ENCODE measurements around the gene GLMP.

GLMP gene

GRCh38 chr1:156308078-156308477, 12.6 kb upstream of the GLMP start:
- H2AFZ ChIP-seq (ENCODE audit: low read depth, low read length), result no peak overlapping the region
- H3K9me3 ChIP-seq (ENCODE audit: low read length), result no peaks in the 10 kb centered on the region
- H3K27me3 ChIP-seq (ENCODE audit: insufficient read depth, low read length), result no peaks in the 10 kb centered on the region
- H3K4me3 ChIP-seq (ENCODE audit: low read length), result no peak overlapping the region
- peaks cover 63% of the 10 kb centered on the region for H3K36me3 ChIP-seq (ENCODE audit: insufficient read depth, low read length)
- no peaks in the 10 kb centered on the region for H3K4me1 ChIP-seq (ENCODE audit: insufficient read depth, low read length)

DNA sequence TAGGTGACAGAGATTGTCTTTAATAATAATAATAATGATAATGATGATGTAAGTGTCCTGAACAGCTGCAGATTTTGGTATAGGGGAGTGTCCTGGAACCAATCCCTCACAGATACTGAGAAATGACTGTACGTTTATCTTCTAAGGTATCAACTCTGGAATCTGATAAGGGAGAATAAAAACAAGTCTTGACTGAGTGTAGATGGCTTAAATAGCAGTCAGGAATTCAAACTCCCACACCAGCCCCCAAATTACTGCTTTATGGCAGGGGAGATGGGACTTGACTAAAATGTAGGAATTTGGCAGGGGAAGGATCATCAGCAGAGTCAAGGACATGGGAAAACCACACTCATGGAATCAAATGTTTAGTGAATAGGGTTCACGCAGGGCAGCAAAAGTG, 9.7 kb upstream of the GLMP start:
- no peaks in the 10 kb centered on the region for H3K27me3 ChIP-seq (ENCODE audit: insufficient read depth, low read length)
- peaks cover 37% of the 10 kb centered on the region for H3K36me3 ChIP-seq (ENCODE audit: insufficient read depth, low read length)
- H3K4me3 ChIP-seq (ENCODE audit: low read length), result no peak overlapping the region
- H2AFZ ChIP-seq (ENCODE audit: low read depth, low read length), result no peak overlapping the region
- H3K9me3 ChIP-seq (ENCODE audit: low read length), result no peaks in the 10 kb centered on the region
- H3K4me1 ChIP-seq (ENCODE audit: insufficient read depth, low read length), result no peaks in the 10 kb centered on the region

DNA sequence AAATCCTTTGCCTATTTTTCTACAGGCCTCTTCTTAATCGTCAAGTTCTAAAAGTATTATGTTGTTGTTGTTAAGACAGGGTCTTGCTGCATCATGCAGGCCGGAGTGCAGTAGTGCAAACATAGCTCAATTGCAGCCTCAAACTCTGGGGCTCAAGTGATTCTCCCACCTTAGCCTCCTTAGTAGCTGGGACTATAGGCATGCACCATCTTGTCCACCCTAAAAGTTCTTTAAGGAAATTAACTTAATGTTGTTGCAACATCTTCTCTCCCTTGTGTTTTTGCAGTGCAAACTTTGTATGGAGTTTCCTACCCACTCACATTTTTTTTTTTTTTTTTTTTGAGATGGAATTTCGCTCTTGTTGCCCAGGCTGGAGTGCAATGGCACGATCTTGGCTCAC, 7.8 kb upstream of the GLMP start:
- Histone ChIP-seq H3K4me1 (ENCODE audit: insufficient read depth, low read length) (no peaks in the 10 kb centered on the region), H3K27me3 (ENCODE audit: insufficient read depth, low read length) (no peaks in the 10 kb centered on the region), H2AFZ (ENCODE audit: low read depth, low read length) (no peak overlapping the region), H3K4me3 (ENCODE audit: low read length) (no peak overlapping the region), H3K9me3 (ENCODE audit: low read length) (no peaks in the 10 kb centered on the region), H3K36me3 (ENCODE audit: insufficient read depth, low read length) (peaks cover 23% of the 10 kb centered on the region)

GRCh38 chr1:156298852-156299357, 3.4 kb upstream of the GLMP start, which contains the start of gene VHLL:
TSS of gene VHLL (minus strand) at chr1:156299307. CDS start at chr1:156299189, 118 bp downstream.
- Histone ChIP-seq H2AFZ (ENCODE audit: low read depth, low read length) (no peak within 1 kb of the TSS), H3K27me3 (ENCODE audit: insufficient read depth, low read length) (no peaks in the 10 kb centered on the region), H3K4me1 (ENCODE audit: insufficient read depth, low read length) (peaks cover 3% of the 10 kb centered on the region), H3K4me3 (ENCODE audit: low read length) (no peak within 1 kb of the TSS), H3K36me3 (ENCODE audit: insufficient read depth, low read length) (peaks cover 3% of the 10 kb centered on the region), H3K9me3 (ENCODE audit: low read length) (no peaks in the 10 kb centered on the region)

DNA sequence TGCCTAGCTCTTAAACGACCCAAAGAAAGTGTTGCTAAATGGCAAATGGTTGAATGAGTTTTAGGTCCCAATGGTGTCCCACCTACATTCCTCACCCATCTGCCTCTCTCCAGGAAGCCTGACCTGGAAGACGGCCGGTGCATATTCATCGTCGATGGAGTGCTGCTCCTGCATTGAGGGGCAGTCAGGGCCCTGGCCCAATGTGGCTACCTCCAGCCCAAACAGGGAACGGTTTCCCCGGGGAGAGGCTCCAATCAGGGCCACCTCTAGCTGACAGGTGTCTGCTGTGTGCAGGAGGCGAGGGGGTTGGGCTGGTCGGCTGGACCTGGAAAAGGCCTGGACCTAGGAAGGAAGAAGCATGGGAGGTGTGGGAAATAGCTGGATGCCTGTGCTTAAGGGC, 1.6 kb downstream of the GLMP start:
- Histone ChIP-seq H3K27me3 (ENCODE audit: insufficient read depth, low read length) (no peaks in the 10 kb centered on the region), H3K4me1 (ENCODE audit: insufficient read depth, low read length) (peaks cover 3% of the 10 kb centered on the region), H3K4me3 (ENCODE audit: low read length) (no peak overlapping the region), H3K36me3 (ENCODE audit: insufficient read depth, low read length) (peaks cover under 1% of the 10 kb centered on the region), H3K9me3 (ENCODE audit: low read length) (no peaks in the 10 kb centered on the region), H2AFZ (ENCODE audit: low read depth, low read length) (no peak overlapping the region)

- no peak overlapping the region for H3K4me3 ChIP-seq (ENCODE audit: low read length)
- peaks cover 4% of the 10 kb centered on the region for H3K36me3 ChIP-seq (ENCODE audit: insufficient read depth, low read length)
- H2AFZ ChIP-seq (ENCODE audit: low read depth, low read length), result no peak overlapping the region
- no peaks in the 10 kb centered on the region for H3K9me3 ChIP-seq (ENCODE audit: low read length)
- H3K27me3 ChIP-seq (ENCODE audit: insufficient read depth, low read length), result no peaks in the 10 kb centered on the region
- H3K4me1 ChIP-seq (ENCODE audit: insufficient read depth, low read length), result peaks cover 3% of the 10 kb centered on the region
These were observed 2.4 kb downstream of the GLMP start for GRCh38 chr1:156293098-156293434.

- Histone ChIP-seq H3K9me3 (ENCODE audit: low read length) (no peaks in the 10 kb centered on the region), H3K4me1 (ENCODE audit: insufficient read depth, low read length) (peaks cover 3% of the 10 kb centered on the region), H3K27me3 (ENCODE audit: insufficient read depth, low read length) (no peaks in the 10 kb centered on the region), H2AFZ (ENCODE audit: low read depth, low read length) (no peak overlapping the region), H3K36me3 (ENCODE audit: insufficient read depth, low read length) (peaks cover 4% of the 10 kb centered on the region), H3K4me3 (ENCODE audit: low read length) (no peak overlapping the region)
These were observed 4.0 kb downstream of the GLMP start for GRCh38 chr1:156291226-156292061.

DNA sequence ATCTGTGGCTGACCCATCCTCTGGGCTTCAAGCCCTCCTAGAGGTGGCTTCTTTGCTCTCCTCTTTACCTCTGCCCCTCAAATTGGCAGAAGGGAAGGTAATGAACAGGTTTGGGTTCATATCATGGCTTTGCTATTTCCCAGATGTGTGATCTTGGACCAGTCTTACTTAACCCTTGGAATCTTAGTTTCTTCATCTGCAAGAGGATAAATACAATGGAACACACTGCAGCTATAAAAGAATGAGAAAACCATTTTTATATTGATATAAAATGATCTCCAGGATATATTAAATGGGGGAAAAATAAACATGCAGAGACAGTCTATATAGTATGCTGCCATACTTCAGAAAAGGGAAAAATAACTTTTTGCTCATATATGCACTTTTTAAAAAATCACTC, 5.6 kb downstream of the GLMP start:
- Histone ChIP-seq H3K9me3 (ENCODE audit: low read length) (no peaks in the 10 kb centered on the region), H3K4me3 (ENCODE audit: low read length) (no peak overlapping the region), H3K4me1 (ENCODE audit: insufficient read depth, low read length) (no peaks in the 10 kb centered on the region), H3K27me3 (ENCODE audit: insufficient read depth, low read length) (no peaks in the 10 kb centered on the region), H3K36me3 (ENCODE audit: insufficient read depth, low read length) (peaks cover 4% of the 10 kb centered on the region), H2AFZ (ENCODE audit: low read depth, low read length) (no peak overlapping the region)

DNA sequence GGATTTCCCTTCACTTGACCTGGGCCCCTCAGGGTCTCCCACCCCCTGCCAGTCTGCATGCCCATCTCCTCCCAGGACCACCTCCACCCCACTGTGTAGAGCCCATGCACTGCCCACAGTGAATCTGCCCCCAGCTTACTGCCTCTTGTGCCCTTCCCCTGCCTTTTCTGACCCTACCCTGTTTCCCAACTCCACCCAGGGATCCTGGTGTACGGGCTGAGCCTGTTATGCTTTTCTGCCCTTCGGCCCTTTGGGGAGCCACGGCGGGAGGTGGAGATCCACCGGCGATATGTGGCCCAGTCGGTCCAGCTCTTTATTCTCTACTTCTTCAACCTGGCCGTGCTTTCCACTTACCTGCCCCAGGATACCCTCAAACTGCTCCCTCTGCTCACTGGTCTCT, 9.4 kb downstream of the GLMP start:
- H3K4me1 ChIP-seq (ENCODE audit: insufficient read depth, low read length), result peaks cover 13% of the 10 kb centered on the region
- H3K27me3 ChIP-seq (ENCODE audit: insufficient read depth, low read length), result no peaks in the 10 kb centered on the region
- no peak overlapping the region for H3K4me3 ChIP-seq (ENCODE audit: low read length)
- H3K36me3 ChIP-seq (ENCODE audit: insufficient read depth, low read length), result peaks cover 4% of the 10 kb centered on the region
- H3K9me3 ChIP-seq (ENCODE audit: low read length), result no peaks in the 10 kb centered on the region
- no peak overlapping the region for H2AFZ ChIP-seq (ENCODE audit: low read depth, low read length)

DNA sequence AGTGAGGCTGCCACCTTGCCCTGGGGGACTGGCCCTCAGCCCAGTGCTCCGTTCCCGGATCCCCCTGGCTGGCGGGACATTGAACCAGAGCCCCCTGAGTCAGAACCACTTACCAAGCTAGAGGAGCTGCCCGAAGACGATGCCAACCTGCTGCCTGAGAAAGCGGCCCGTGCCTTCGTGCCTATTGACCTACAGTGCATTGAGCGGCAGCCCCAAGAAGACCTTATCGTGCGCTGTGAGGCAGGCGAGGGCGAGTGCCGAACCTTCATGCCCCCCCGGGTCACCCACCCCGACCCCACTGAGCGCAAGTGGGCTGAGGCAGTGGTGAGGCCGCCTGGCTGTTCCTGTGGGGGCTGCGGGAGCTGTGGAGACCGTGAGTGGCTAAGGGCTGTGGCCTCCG, 10.0 kb downstream of the GLMP start:
- no peaks in the 10 kb centered on the region for H3K9me3 ChIP-seq (ENCODE audit: low read length)
- H2AFZ ChIP-seq (ENCODE audit: low read depth, low read length), result no peak overlapping the region
- no peaks in the 10 kb centered on the region for H3K27me3 ChIP-seq (ENCODE audit: insufficient read depth, low read length)
- H3K4me1 ChIP-seq (ENCODE audit: insufficient read depth, low read length), result peaks cover 16% of the 10 kb centered on the region
- no peak overlapping the region for H3K4me3 ChIP-seq (ENCODE audit: low read length)
- peaks cover 4% of the 10 kb centered on the region for H3K36me3 ChIP-seq (ENCODE audit: insufficient read depth, low read length)

DNA sequence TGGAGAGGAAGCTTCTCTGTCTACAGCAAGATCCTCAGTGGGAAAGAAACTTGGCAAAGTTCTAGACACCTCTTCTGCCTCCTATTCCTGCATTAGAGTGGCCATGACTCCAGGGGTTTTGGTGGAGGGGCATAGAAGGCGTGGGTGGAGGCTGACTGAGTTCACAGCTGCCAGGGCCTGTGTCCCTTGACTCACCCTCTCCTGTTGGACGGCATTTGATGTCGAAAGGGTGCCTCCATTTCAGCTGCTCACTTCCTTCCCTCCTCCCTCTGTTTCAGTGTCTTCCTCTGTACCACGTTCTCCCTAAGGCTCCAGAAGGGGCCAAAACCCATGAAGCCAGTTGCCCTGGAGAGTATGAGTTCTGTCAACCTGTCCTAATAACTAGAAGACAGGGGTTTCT, 10.7 kb downstream of the GLMP start:
- Histone ChIP-seq H3K4me3 (ENCODE audit: low read length) (no peak overlapping the region), H3K4me1 (ENCODE audit: insufficient read depth, low read length) (peaks cover 16% of the 10 kb centered on the region)

GRCh38 chr1:156284112-156284511, 11.4 kb downstream of the GLMP start, which contains the start of gene TMEM79:
TSS of gene TMEM79 (plus strand) at chr1:156284325. CDS start at chr1:156285227, 902 bp downstream.
- Histone ChIP-seq H3K9me3 (ENCODE audit: low read length) (no peaks in the 10 kb centered on the region), H2AFZ (ENCODE audit: low read depth, low read length) (peak within 1 kb of the TSS; percentile 40), H3K36me3 (ENCODE audit: insufficient read depth, low read length) (peaks cover 12% of the 10 kb centered on the region), H3K4me1 (ENCODE audit: insufficient read depth, low read length) (peaks cover 16% of the 10 kb centered on the region), H3K4me3 (ENCODE audit: low read length) (peak within 1 kb of the TSS; percentile 65), H3K27me3 (ENCODE audit: insufficient read depth, low read length) (no peaks in the 10 kb centered on the region)

More for the DNA sequence above, 10.7 kb downstream of the GLMP start:
- Histone ChIP-seq H3K27me3 (ENCODE audit: insufficient read depth, low read length) (no peaks in the 10 kb centered on the region), H3K36me3 (ENCODE audit: insufficient read depth, low read length) (peaks cover 9% of the 10 kb centered on the region), H3K9me3 (ENCODE audit: low read length) (no peaks in the 10 kb centered on the region), H2AFZ (ENCODE audit: low read depth, low read length) (no peak overlapping the region)

GRCh38 chr1:156283521-156283920, 12.0 kb downstream of the GLMP start:
- Histone ChIP-seq H2AFZ (ENCODE audit: low read depth, low read length) (peak overlapping the region; percentile 40), H3K36me3 (ENCODE audit: insufficient read depth, low read length) (peaks cover 13% of the 10 kb centered on the region), H3K27me3 (ENCODE audit: insufficient read depth, low read length) (no peaks in the 10 kb centered on the region), H3K9me3 (ENCODE audit: low read length) (no peaks in the 10 kb centered on the region), H3K4me3 (ENCODE audit: low read length) (peak overlapping the region; percentile 65), H3K4me1 (ENCODE audit: insufficient read depth, low read length) (peaks cover 16% of the 10 kb centered on the region)

Data from neuron (in vitro differentiated cells).